Choroid plexus epithelial cell (primary cell): ENCODE measurements around the gene CTSA.
"Not testable (repeated sequence)": the region's sequence is repeated elsewhere in the genome, so short reads cannot be mapped to it uniquely, and the experiment has no call there.

Experiments used
- DNase-seq: peaks from one replicate; pipeline ENCODE4 v3.0.0-alpha.2; 2010; ENCODE audit warnings: low read depth
- H3K4me3 ChIP-seq: 2 replicates; pipeline ENCODE4 v1.5.1; 2011; ENCODE audit warnings: low read depth, mild to moderate bottlenecking, control low read depth, low read length, moderate library complexity
- TF ChIP-seq, protein P1 (sequence below): conservative IDR thresholded peaks from 2 replicates; pipeline ENCODE4 v1.5.1; 2011; ENCODE audit warnings: low read depth, mild to moderate bottlenecking, control low read depth, inconsistent platforms, low read length, moderate library complexity

CTSA gene

DNA sequence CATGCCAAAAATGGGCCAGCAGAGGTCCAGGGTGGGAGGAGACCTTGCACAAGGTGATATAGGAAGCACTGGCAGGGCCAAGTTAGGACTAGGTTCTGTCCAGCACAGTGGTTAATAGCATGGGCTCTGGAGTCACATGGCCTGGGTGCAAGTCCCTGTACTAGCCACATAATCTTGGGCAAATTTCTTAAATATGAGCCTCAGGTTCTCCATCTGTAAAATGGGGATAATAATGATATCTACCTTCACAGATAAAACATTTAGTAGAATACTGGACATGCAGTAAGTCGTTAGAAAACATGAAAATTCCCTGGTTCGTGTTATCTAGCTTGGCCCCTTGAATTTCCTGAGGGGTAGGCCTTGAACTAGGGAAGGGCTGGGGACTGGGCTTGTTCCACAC is 6.2 kb downstream of the CTSA start:
- DNase-seq: no peak

DNA sequence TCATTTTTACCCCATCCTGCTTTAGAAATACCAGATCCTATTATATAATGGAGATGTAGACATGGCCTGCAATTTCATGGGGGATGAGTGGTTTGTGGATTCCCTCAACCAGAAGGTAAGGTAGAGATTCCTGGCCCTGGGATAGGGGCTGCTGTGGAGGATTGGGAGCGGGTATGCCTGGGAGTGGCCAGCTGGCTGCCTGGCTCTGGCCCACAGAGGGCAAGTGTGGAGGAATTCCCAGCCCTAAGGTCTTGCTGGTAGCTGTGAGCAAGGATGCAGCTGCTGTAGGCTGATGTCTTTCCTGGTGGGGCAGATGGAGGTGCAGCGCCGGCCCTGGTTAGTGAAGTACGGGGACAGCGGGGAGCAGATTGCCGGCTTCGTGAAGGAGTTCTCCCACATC is 6.6 kb downstream of the CTSA start:
- H3K4me3 ChIP-seq: no peak overlapping the region
- DNase-seq: no peak
- TF ChIP-seq, protein P1, sequence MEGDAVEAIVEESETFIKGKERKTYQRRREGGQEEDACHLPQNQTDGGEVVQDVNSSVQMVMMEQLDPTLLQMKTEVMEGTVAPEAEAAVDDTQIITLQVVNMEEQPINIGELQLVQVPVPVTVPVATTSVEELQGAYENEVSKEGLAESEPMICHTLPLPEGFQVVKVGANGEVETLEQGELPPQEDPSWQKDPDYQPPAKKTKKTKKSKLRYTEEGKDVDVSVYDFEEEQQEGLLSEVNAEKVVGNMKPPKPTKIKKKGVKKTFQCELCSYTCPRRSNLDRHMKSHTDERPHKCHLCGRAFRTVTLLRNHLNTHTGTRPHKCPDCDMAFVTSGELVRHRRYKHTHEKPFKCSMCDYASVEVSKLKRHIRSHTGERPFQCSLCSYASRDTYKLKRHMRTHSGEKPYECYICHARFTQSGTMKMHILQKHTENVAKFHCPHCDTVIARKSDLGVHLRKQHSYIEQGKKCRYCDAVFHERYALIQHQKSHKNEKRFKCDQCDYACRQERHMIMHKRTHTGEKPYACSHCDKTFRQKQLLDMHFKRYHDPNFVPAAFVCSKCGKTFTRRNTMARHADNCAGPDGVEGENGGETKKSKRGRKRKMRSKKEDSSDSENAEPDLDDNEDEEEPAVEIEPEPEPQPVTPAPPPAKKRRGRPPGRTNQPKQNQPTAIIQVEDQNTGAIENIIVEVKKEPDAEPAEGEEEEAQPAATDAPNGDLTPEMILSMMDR: no peak

More for the DNA sequence above, 6.2 kb downstream of the CTSA start:
- H3K4me3 ChIP-seq: no peak overlapping the region
- TF ChIP-seq, protein P1: no peak

DNA sequence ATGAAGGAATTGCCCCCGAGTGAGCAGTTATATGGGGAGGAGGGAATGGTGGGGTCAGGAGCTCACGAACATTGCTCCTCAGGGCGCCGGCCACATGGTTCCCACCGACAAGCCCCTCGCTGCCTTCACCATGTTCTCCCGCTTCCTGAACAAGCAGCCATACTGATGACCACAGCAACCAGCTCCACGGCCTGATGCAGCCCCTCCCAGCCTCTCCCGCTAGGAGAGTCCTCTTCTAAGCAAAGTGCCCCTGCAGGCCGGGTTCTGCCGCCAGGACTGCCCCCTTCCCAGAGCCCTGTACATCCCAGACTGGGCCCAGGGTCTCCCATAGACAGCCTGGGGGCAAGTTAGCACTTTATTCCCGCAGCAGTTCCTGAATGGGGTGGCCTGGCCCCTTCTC is 7.2 kb downstream of the CTSA start:
- DNase-seq: no peak
- TF ChIP-seq, protein P1: no peak
- no peak overlapping the region for H3K4me3 ChIP-seq

DNA sequence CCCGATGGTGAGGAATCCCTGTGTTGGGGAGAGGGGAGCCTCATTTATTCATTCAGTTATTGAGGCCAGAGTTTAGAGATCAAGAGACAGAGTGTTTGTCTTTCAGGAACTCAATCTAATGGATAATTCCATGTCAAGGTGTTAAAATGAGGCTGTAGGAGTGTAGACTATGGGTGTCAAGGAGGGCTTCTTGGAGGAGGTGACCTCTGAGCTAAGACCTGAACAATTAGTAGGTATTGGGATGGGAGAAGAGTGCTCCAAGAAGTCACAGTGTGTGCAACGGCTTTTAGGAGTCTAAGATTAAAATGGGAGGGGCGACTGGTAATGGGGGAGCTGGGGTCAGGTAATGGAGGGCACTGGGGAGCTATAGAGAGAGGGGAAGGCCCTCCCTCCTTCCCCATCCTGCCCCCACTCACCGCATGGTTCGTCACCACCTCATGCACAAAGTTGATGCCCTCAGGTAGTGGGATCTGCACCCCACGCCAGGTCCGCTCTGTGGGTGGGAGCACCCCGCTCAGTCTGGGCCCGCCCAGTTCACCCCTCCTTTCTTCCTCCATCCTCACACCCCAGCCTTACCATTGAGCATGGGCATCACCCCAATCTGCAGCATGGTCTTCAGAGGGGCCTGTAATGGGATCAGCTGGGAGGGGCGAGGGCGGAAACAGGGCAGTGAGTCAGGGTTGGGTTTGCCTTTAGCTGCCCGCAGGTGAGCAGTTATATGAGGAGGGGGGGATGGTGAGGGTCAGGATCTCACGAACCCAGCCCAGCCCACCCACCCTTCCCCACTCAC is 8.1 kb downstream of the CTSA start:
- DNase-seq: no peak
- TF ChIP-seq, protein P1: no peak

DNA sequence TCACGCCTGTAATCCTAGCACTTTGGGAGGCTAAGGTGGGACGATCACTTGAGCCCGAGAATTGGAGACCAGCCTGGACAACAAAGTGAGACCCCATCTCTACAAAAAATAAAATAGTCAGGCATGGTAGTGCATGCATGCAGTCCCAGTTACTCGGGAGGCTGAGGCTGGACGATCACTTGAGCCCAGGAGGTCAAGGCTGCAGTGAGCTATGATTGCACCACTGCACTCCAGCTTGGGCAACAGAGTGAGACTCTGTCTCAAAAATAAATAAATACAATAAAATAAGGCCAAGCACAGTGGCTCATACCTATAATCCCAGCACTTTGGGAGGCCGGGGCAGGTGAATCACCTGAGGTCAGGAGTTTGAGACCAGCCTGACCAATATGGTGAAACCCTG is 10.2 kb downstream of the CTSA start:
- not testable (repeated sequence) for H3K4me3 ChIP-seq, DNase-seq

More for the DNA sequence above, 8.1 kb downstream of the CTSA start:
- no peak overlapping the region for H3K4me3 ChIP-seq

DNA sequence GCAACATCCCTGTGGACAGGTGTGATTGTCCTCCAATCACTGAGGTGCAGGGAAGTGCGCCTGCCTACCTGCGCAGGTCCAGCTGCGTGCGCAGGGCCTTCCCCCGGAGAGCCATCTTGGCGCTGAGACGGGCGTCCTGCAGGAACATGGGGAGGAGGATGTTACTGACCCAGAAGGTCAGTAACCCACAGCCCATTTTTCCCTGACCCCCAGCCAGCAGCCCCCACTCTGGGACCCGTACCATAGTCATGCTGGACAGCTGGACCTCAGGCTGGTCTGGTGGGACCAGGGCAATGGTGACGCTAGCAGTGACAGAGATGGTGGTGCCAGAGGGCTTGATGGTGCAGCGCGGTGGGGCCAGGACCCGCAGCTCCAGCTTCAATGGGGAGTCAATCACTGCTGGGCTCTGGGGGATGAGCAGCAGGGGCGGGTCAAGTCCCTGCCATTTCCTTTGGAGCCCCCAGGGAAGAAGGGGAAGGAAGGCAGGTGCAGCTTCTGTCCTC is 11.1 kb downstream of the CTSA start:
- TF ChIP-seq, protein P1: no peak
- no peak overlapping the region for H3K4me3 ChIP-seq
- DNase-seq: no peak

DNA sequence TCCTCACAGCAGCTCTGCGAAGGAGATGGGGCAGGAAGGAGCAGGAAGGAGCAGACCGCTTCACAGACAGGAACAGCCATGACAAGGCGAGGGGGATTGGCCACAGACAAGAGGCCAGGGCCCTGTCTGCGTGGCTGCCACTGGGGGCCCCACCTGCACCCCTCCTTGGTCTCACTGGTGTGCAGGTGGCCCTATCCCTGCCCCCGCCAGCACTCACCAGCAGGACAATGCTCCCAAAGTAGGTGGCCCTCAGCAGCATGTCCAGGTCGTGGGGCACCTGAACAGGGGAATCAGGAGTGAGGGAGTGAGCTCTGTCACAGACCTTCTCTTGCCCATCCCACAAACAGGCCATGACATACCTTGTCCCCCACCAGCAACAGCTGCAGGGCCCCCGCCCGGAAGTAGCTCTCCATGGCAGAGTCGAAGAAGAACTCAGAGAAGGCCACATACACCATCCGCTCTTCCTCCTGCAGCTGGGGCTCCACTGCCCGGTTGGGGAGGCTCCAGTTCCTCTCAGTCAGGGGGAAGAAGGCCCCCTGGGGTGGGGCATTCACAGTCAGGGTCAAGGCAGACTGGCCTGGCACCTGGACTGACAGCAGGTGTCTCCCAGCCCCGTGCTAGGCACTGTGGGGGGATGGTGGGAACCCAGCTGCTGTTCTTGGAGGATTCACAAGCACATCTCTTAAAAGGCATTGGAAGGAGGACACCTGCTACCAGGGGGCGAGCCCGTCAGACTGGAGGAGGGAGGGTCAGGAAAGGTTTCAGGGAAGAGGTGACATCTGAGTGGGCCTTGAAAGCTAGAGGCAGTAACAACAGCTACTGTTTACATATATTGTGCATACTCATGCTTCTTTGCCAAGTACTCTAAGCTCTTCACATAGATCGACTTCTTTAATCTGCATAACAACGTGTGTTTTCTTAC is 13.7 kb downstream of the CTSA start:
- no peak overlapping the region for H3K4me3 ChIP-seq
- DNase-seq: no peak
- TF ChIP-seq, protein P1: no peak
